ENCODE measurements around the gene VSTM2B.

Gene VSTM2B

GRCh38 chr19:29609636-29610035, 83.8 kb downstream of the VSTM2B start:
- peaks cover 22% of the 10 kb centered on the region for H3K36me3 ChIP-seq (ENCODE audit: control insufficient read depth, insufficient read depth, low read length)

GRCh38 chr19:29610213-29610573, 84.4 kb downstream of the VSTM2B start:
- no peaks in the 10 kb centered on the region for H3K27me3 ChIP-seq (ENCODE audit: control insufficient read depth, insufficient read depth, low read length, poor library complexity, severe bottlenecking)
- WGBS, 2 experiments, result 90 to 92% methylated on average over 22 of the region's 22 CpGs
- no peak overlapping the region for H3K4me3 ChIP-seq (ENCODE audit: insufficient read depth, low read depth, low read length)
- peaks cover 7% of the 10 kb centered on the region for H3K4me1 ChIP-seq (ENCODE audit: control insufficient read depth, insufficient read depth, low read length)
- H3K9me3 ChIP-seq (ENCODE audit: control insufficient read depth, low read length), result no peaks in the 10 kb centered on the region
- H3K36me3 ChIP-seq (ENCODE audit: control insufficient read depth, insufficient read depth, low read length), result peaks cover 25% of the 10 kb centered on the region
- H3K27ac ChIP-seq (ENCODE audit: insufficient read depth, low read depth, low read length, poor library complexity, severe bottlenecking), result no peak overlapping the region

More at GRCh38 chr19:29609636-29610035, 83.8 kb downstream of the VSTM2B start:
- Histone ChIP-seq H3K4me1 (ENCODE audit: control insufficient read depth, insufficient read depth, low read length) (peaks cover 11% of the 10 kb centered on the region), H3K9me3 (ENCODE audit: control insufficient read depth, low read length) (no peaks in the 10 kb centered on the region), H3K27ac (ENCODE audit: insufficient read depth, low read depth, low read length, poor library complexity, severe bottlenecking) (no peak overlapping the region), H3K4me3 (ENCODE audit: insufficient read depth, low read depth, low read length) (no peak overlapping the region), H3K27me3 (ENCODE audit: control insufficient read depth, insufficient read depth, low read length, poor library complexity, severe bottlenecking) (no peaks in the 10 kb centered on the region)
- WGBS, 2 experiments, result 94 to 95% methylated on average over 11 of the region's 11 CpGs

GRCh38 chr19:29610574-29611271, 84.9 kb downstream of the VSTM2B start:
- H3K27ac ChIP-seq (ENCODE audit: insufficient read depth, low read depth, low read length, poor library complexity, severe bottlenecking), result no peak overlapping the region
- H3K27me3 ChIP-seq (ENCODE audit: control insufficient read depth, insufficient read depth, low read length, poor library complexity, severe bottlenecking), result no peaks in the 10 kb centered on the region
- no peaks in the 10 kb centered on the region for H3K9me3 ChIP-seq (ENCODE audit: control insufficient read depth, low read length)
- H3K36me3 ChIP-seq (ENCODE audit: control insufficient read depth, insufficient read depth, low read length), result peaks cover 28% of the 10 kb centered on the region
- 54% methylated on average over 19 of the region's 19 CpGs for WGBS, 2 experiments
- H3K4me3 ChIP-seq (ENCODE audit: insufficient read depth, low read depth, low read length), result no peak overlapping the region
- peaks cover 7% of the 10 kb centered on the region for H3K4me1 ChIP-seq (ENCODE audit: control insufficient read depth, insufficient read depth, low read length)

- Histone ChIP-seq H3K27me3 (ENCODE audit: control insufficient read depth, insufficient read depth, low read length, poor library complexity, severe bottlenecking) (no peaks in the 10 kb centered on the region), H3K4me3 (ENCODE audit: insufficient read depth, low read depth, low read length) (no peak overlapping the region), H3K4me1 (ENCODE audit: control insufficient read depth, insufficient read depth, low read length) (no peaks in the 10 kb centered on the region), H3K27ac (ENCODE audit: insufficient read depth, low read depth, low read length, poor library complexity, severe bottlenecking) (no peak overlapping the region), H3K36me3 (ENCODE audit: control insufficient read depth, insufficient read depth, low read length) (peaks cover 31% of the 10 kb centered on the region), H3K9me3 (ENCODE audit: control insufficient read depth, low read length) (no peaks in the 10 kb centered on the region)
- 93 to 95% methylated on average over 9 of the region's 9 CpGs for WGBS, 2 experiments
Observed at GRCh38 chr19:29612121-29612520, 86.3 kb downstream of the VSTM2B start.

- no peaks in the 10 kb centered on the region for H3K4me1 ChIP-seq (ENCODE audit: control insufficient read depth, insufficient read depth, low read length)
- H3K36me3 ChIP-seq (ENCODE audit: control insufficient read depth, insufficient read depth, low read length), result peaks cover 31% of the 10 kb centered on the region
- H3K27ac ChIP-seq (ENCODE audit: insufficient read depth, low read depth, low read length, poor library complexity, severe bottlenecking), result no peak overlapping the region
- H3K9me3 ChIP-seq (ENCODE audit: control insufficient read depth, low read length), result no peaks in the 10 kb centered on the region
- H3K4me3 ChIP-seq (ENCODE audit: insufficient read depth, low read depth, low read length), result no peak overlapping the region
- no peaks in the 10 kb centered on the region for H3K27me3 ChIP-seq (ENCODE audit: control insufficient read depth, insufficient read depth, low read length, poor library complexity, severe bottlenecking)
- 90% methylated on average over 21 of the region's 21 CpGs for WGBS, 2 experiments
Observed at GRCh38 chr19:29612801-29613595, 87.2 kb downstream of the VSTM2B start.

- H3K36me3 ChIP-seq (ENCODE audit: control insufficient read depth, insufficient read depth, low read length), result peaks cover 31% of the 10 kb centered on the region
- WGBS, 2 experiments, result 94% methylated on average over 7 of the region's 7 CpGs
Observed at GRCh38 chr19:29614046-29614445, 88.3 kb downstream of the VSTM2B start.

More at GRCh38 chr19:29614046-29614445, 88.3 kb downstream of the VSTM2B start:
- H3K9me3 ChIP-seq (ENCODE audit: control insufficient read depth, low read length), result no peaks in the 10 kb centered on the region
- no peaks in the 10 kb centered on the region for H3K4me1 ChIP-seq (ENCODE audit: control insufficient read depth, insufficient read depth, low read length)
- no peak overlapping the region for H3K4me3 ChIP-seq (ENCODE audit: insufficient read depth, low read depth, low read length)
- no peaks in the 10 kb centered on the region for H3K27me3 ChIP-seq (ENCODE audit: control insufficient read depth, insufficient read depth, low read length, poor library complexity, severe bottlenecking)
- no peak overlapping the region for H3K27ac ChIP-seq (ENCODE audit: insufficient read depth, low read depth, low read length, poor library complexity, severe bottlenecking)
